DMS53 (cell line): ENCODE data around the gene NRP1.

Experiments
- DNase-seq: peaks from one replicate; lab custom pipeline; 2025; lab: John Stamatoyannopoulos, UW

The NRP1 gene

GRCh38 chr10:33183655-33184054 lies 150.8 kb downstream of the NRP1 start:
- DNase-seq: no peak

- DNase-seq: no peak
Observed at GRCh38 chr10:33180921-33181320, 153.5 kb downstream of the NRP1 start.

GRCh38 chr10:33180390-33180789 lies 154.1 kb downstream of the NRP1 start:
- DNase-seq: no peak

- peak; percentile 66 for DNase-seq
Observed at GRCh38 chr10:33179067-33179466, 155.4 kb downstream of the NRP1 start.

GRCh38 chr10:33178026-33178755 lies 156.3 kb downstream of the NRP1 start:
- DNase-seq: no peak

GRCh38 chr10:33176688-33177087 lies 157.8 kb downstream of the NRP1 start:
- no peak for DNase-seq

GRCh38 chr10:33174674-33175434 lies 159.6 kb downstream of the NRP1 start:
- DNase-seq: no peak

- DNase-seq: no peak
Observed at GRCh38 chr10:33165911-33166310, 168.6 kb downstream of the NRP1 start.

GRCh38 chr10:33164060-33164709 lies 170.3 kb downstream of the NRP1 start:
- DNase-seq: peak; percentile 86

- no peak for DNase-seq
Observed at GRCh38 chr10:33162248-33162575, 172.3 kb downstream of the NRP1 start.

- no peak for DNase-seq
Observed at GRCh38 chr10:33161550-33162247, 172.8 kb downstream of the NRP1 start.

- DNase-seq: no peak
Observed at GRCh38 chr10:33160151-33160550, 174.3 kb downstream of the NRP1 start.

GRCh38 chr10:33157103-33157502 lies 177.4 kb downstream of the NRP1 start:
- DNase-seq: peak; percentile 45

GRCh38 chr10:33155720-33156638 lies 178.5 kb downstream of the NRP1 start:
- peak; percentile 98 for DNase-seq

- no peak for DNase-seq
Observed at GRCh38 chr10:33154590-33154989, 179.9 kb downstream of the NRP1 start.

- DNase-seq: no peak
Observed at GRCh38 chr10:33153968-33154327, 180.5 kb downstream of the NRP1 start.

GRCh38 chr10:33153251-33153967 lies 181.1 kb downstream of the NRP1 start:
- DNase-seq: no peak

GRCh38 chr10:33152750-33153149 lies 181.7 kb downstream of the NRP1 start:
- no peak for DNase-seq

- DNase-seq: no peak
Observed at GRCh38 chr10:33152146-33152545, 182.3 kb downstream of the NRP1 start.

GRCh38 chr10:33151344-33151864 lies 183.1 kb downstream of the NRP1 start:
- peak; percentile 51 for DNase-seq

- DNase-seq: peak; percentile 78
Observed at GRCh38 chr10:33150889-33151288, 183.6 kb downstream of the NRP1 start.
